H1 (cell line): ENCODE data around the gene COL8A2. TPM values are rescaled to one million over a fixed set of nuclear protein-coding genes. Genes with fewer than 3 reads are reported as not detected.

ENCODE experiments used
- CBX5 ChIP-seq: fragments of 300-800, 300-1000 bp; sonication (generic); IDR thresholded peaks from 2 replicates; pipeline ENCODE4 v1.7.1; 2016; ENCODE audit warnings: antibody characterized with exemption, low read length, low read depth
- POU5F1 ChIP-seq: IDR thresholded peaks from 2 replicates; pipeline ENCODE4 v1.6.1; 2011; ENCODE audit warnings: low read depth, mild to moderate bottlenecking, low read length, moderate library complexity
- RAD21 ChIP-seq, 2 experiments: IDR thresholded peaks in 1 of 2; conservative IDR thresholded peaks in 1 of 2; 2 replicates each; pipeline ENCODE4 v1.6.1; 2011; ENCODE audit warnings: low read depth in 2 of 2, low read length in 2 of 2, improper control_type of control experiment in 1 of 2, inconsistent platforms in 1 of 2, mild to moderate bottlenecking in 1 of 2, moderate library complexity in 1 of 2
- polyA plus RNA-seq, 7 experiments: library from polyadenylated mRNA; depleted of rRNA in 3 of 7; stranded (reverse) in 5 of 7; unstranded in 2 of 7; fragments of >200 nt in 5 of 7; fragments of 200-250 nt in 2 of 7; gene quantifications; 1 replicate in 5 of 7; 2 replicates in 1 of 7; 4 replicates in 1 of 7; pipeline versions ENCODE4 v1.2.1 to v1.2.3, GENCODE V29; 2011 to 2013; ENCODE audit warnings: missing spikeins in 2 of 7, mixed read lengths in 2 of 7
- total RNA-seq: library from RNA; stranded (reverse); fragmentation: NEBNext Ultra II Directional; extraction: Animal tissue kit (Norgen Biotek cat#: 25700); gene quantifications from 2 replicates; pipeline ENCODE4 v1.2.1, GENCODE V29; 2021

The COL8A2 gene
- total and polyA plus RNA-seq, 2 of the 8 experiments (the other 6 are each of a cell fraction or from before 2014, with no cell fraction given): 2.1 to 2.8 TPM

GRCh38 chr1:36153476-36153875 is 28.5 kb upstream of the COL8A2 start (continued):
- no peak for TF ChIP-seq POU5F1
- TF ChIP-seq RAD21 (IDR thresholded peaks at IDR 0.05 in 1 of 2, conservative IDR thresholded peaks at IDR 0.05 in 1 of 2; ENCODE audit: low read depth in 2 of 2, low read length in 2 of 2): no peak
- no peak for TF ChIP-seq CBX5
